Peyer's patch (tissue), 4 donors: ENCODE results near the gene DYRK1A.

Source experiments
- POLR2A ChIP-seq, 2 donors: fragments of 450-650 bp; IDR thresholded peaks; one replicate each; pipeline ENCODE4 v1.5.1; 2017; ENCODE audit warnings: antibody characterized with exemption in 2 of 2, mild to moderate bottlenecking in 2 of 2, moderate library complexity in 2 of 2
- TF ChIP-seq, protein P1 (sequence below), 6 experiments: fragments of 450-650 bp in 4 of 6; fragments of 200-600 bp in 2 of 6; sonication (generic) in 1 of 6; IDR thresholded peaks; one replicate each; pipeline ENCODE4 v1.5.1; 2017 to 2019; ENCODE audit warnings: antibody characterized with exemption in 6 of 6, mild to moderate bottlenecking in 3 of 6, moderate library complexity in 1 of 6

DNA sequence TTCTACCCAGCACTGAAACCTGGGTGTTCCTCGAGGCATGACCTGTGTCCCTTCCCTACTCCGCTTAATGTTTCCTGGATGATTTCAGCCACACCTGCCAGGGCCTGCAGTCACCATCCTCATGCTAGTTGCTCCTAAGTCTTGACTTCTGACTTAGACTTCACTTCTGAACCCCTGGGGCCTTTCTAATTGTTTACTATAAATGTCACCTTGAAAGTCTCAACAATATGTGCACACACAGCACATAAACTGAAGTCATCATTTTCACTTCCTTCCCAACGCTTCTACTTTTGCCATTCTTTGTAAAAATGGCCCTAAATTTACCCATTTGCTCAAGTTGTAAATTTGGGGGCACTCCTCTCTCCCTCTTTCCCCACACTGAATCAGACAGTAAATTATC, 141.1 kb downstream of the DYRK1A start:
- no peak for TF ChIP-seq POLR2A (IDR thresholded peaks at IDR 0.05)
- TF ChIP-seq, protein P1, sequence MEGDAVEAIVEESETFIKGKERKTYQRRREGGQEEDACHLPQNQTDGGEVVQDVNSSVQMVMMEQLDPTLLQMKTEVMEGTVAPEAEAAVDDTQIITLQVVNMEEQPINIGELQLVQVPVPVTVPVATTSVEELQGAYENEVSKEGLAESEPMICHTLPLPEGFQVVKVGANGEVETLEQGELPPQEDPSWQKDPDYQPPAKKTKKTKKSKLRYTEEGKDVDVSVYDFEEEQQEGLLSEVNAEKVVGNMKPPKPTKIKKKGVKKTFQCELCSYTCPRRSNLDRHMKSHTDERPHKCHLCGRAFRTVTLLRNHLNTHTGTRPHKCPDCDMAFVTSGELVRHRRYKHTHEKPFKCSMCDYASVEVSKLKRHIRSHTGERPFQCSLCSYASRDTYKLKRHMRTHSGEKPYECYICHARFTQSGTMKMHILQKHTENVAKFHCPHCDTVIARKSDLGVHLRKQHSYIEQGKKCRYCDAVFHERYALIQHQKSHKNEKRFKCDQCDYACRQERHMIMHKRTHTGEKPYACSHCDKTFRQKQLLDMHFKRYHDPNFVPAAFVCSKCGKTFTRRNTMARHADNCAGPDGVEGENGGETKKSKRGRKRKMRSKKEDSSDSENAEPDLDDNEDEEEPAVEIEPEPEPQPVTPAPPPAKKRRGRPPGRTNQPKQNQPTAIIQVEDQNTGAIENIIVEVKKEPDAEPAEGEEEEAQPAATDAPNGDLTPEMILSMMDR (IDR thresholded peaks at IDR 0.05) = no peak
